ENCODE measurements around the gene SLAMF7.
"Not testable (repeated sequence)": the region's sequence is repeated elsewhere in the genome, so short reads cannot be mapped to it uniquely, and the experiment has no call there.

Gene SLAMF7

DNA sequence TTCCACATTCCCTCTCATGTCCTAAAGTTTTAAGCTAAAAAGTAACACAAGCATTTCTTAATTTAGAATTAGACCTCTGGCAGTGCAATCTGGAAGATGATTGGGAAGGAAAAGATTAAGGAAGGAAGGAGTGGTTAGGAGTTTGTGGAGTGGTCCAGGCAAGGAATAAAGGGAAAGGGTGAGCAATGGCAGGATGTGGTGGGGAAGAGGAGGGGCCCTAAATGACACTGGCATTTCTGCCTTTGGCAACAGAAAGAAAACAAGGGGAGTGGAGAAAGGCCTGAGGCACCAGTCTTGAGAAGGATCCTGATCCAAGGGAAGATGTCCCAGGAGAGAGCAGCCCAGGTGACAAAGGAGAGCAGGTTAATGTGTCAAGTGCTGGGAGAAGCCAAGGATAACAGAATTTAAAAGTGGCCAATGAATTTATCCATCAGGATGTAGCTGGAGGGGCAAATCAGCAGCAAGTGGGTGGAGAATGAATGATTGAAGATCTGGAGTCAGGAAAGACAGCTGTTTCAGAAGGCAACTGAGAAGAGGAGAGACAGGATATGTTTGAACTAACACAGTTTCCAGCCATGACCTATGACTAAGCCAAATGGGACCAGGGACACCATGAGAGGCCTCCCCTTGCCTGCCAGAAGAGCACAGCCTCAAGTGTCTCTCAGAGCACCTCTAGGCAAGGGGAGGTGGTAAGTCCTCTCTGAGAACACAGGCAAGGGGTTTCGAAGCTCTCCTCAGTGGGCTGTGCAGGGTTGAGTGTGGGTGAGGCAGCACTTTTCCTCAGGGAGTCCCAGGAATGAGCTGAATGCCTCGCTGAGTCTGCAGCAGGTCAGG lies 36.1 kb downstream of the SLAMF7 start:
- in situ Hi-C loops (cut with HindIII; ENCODE audit: low pct_unique_long_range_greater_than_20kb, low sequenced_read_pairs), result no loop called here
- TF ChIP-seq JUND (IDR thresholded peaks at IDR 0.05; ENCODE audit: low read depth), result no peak
- DNase-seq (ENCODE audit: low read depth in 1 of 2, low spot score in 1 of 2), result no peak

DNA sequence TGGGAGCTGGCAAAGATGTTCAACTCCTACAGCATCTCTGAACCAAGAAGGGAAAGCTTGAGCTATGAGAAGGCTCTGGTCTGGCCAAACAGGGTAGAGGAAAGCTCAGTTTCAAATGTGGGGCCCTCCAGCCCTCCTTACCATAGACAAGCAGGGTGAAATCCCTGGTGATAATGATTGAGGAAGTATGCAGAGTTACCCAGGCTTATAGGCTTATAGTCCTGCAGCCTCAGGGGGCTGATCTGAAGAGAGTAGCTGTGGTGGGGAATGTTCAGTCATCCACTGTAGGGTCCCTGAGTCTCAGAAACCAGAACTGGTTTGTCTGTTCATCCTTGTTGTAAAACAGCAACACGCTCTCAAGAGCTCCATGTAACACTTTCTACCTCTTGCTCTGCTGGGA lies 37.1 kb downstream of the SLAMF7 start:
- in situ Hi-C loops (cut with HindIII; ENCODE audit: low pct_unique_long_range_greater_than_20kb, low sequenced_read_pairs), result no loop called here
- DNase-seq (ENCODE audit: low read depth in 1 of 2, low spot score in 1 of 2), result no peak
- TF ChIP-seq JUND (IDR thresholded peaks at IDR 0.05; ENCODE audit: low read depth), result no peak

- peak in 1 of 2 experiments; percentile 70 for DNase-seq (ENCODE audit: low read depth in 1 of 2, low spot score in 1 of 2)
- in situ Hi-C loops (cut with HindIII; ENCODE audit: low pct_unique_long_range_greater_than_20kb, low sequenced_read_pairs), result no loop called here
- TF ChIP-seq JUND (IDR thresholded peaks at IDR 0.05; ENCODE audit: low read depth), result no peak
Measured at GRCh38 chr1:160777486-160778089, 38.5 kb downstream of the SLAMF7 start.

DNA sequence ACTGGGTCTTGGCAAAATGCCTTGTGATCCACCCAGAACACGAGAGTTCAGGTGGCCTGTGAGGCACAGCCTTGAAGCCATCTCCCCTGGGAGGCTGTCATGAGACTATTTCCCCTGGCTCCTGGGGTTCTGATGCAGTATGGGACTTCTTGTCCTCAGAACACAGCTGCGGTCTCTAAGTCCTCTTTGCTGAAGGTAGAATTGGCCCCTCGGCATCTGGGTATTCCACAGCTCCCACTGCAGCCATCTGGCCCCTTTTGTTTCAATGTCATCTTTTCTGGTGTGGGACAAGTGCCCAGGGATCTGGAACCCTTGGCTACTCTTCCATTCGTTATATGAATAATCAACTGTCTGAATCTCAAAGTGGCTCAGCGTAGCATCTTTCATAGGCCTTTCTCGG lies 39.9 kb downstream of the SLAMF7 start:
- in situ Hi-C loops (cut with HindIII; ENCODE audit: low pct_unique_long_range_greater_than_20kb, low sequenced_read_pairs), result no loop called here
- no peak for DNase-seq (ENCODE audit: low read depth in 1 of 2, low spot score in 1 of 2)

DNA sequence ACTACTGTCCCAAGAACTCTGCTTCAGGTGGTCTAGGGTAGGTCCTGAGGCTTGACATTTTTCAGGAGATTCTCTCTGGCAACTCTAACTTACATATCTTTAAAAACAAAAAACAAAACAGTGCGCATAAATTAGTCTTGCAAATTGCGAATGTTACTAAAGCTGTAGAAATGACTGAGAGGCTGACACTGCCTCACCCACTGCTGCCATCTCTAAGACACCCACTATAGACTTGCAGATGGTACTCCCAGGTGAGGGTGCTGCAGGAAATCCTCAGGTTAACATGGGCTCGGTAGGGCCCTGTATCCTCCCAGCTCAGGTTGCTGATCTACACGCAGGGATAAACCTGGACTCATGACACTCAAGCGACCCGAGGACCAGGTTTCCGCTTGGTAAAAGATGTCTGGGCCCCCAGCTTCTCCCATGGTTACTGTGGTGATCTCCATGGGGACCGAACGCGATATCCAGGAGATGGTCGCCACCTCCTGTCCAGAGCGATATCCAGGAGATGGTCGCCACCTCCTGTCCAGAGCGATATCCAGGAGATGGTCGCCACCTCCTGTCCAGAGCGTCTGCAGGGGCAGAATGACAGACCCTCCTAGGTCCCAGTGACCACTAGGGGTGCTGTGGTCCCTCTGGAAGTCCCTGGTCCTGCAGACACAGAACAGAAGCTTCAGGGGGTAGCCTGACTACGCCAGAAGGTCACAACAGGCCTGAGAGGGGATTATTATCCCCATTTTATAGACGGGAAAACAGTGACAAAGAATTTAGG lies 40.8 kb downstream of the SLAMF7 start:
- in situ Hi-C loops (cut with HindIII; ENCODE audit: low pct_unique_long_range_greater_than_20kb, low sequenced_read_pairs), result no loop called here
- peak in 1 of 2 experiments; percentile 42 for DNase-seq (ENCODE audit: low read depth in 1 of 2, low spot score in 1 of 2)
- TF ChIP-seq JUND (IDR thresholded peaks at IDR 0.05; ENCODE audit: low read depth), result no peak

More for the DNA sequence above, 39.9 kb downstream of the SLAMF7 start:
- no peak for TF ChIP-seq JUND (IDR thresholded peaks at IDR 0.05; ENCODE audit: low read depth)

GRCh38 chr1:160780398-160780755 lies 41.3 kb downstream of the SLAMF7 start:
- DNase-seq (ENCODE audit: low read depth in 1 of 2, low spot score in 1 of 2), result peak in 1 of 2 experiments; percentile 20
- in situ Hi-C loops (cut with HindIII; ENCODE audit: low pct_unique_long_range_greater_than_20kb, low sequenced_read_pairs), result no loop called here
- TF ChIP-seq JUND (IDR thresholded peaks at IDR 0.05; ENCODE audit: low read depth), result no peak

GRCh38 chr1:160781186-160781766 lies 42.2 kb downstream of the SLAMF7 start:
- TF ChIP-seq JUND (IDR thresholded peaks at IDR 0.05; ENCODE audit: low read depth), result no peak
- peak in 1 of 2 experiments; percentile 31 for DNase-seq (ENCODE audit: low read depth in 1 of 2, low spot score in 1 of 2)
- in situ Hi-C loops (cut with HindIII; ENCODE audit: low pct_unique_long_range_greater_than_20kb, low sequenced_read_pairs), result no loop called here

GRCh38 chr1:160781914-160782689 lies 43.1 kb downstream of the SLAMF7 start:
- TF ChIP-seq JUND (IDR thresholded peaks at IDR 0.05; ENCODE audit: low read depth), result no peak
- DNase-seq (ENCODE audit: low read depth in 1 of 2, low spot score in 1 of 2), result peak in 1 of 2 experiments; percentile 9
- in situ Hi-C loops (cut with HindIII; ENCODE audit: low pct_unique_long_range_greater_than_20kb, low sequenced_read_pairs), result no loop called here

DNA sequence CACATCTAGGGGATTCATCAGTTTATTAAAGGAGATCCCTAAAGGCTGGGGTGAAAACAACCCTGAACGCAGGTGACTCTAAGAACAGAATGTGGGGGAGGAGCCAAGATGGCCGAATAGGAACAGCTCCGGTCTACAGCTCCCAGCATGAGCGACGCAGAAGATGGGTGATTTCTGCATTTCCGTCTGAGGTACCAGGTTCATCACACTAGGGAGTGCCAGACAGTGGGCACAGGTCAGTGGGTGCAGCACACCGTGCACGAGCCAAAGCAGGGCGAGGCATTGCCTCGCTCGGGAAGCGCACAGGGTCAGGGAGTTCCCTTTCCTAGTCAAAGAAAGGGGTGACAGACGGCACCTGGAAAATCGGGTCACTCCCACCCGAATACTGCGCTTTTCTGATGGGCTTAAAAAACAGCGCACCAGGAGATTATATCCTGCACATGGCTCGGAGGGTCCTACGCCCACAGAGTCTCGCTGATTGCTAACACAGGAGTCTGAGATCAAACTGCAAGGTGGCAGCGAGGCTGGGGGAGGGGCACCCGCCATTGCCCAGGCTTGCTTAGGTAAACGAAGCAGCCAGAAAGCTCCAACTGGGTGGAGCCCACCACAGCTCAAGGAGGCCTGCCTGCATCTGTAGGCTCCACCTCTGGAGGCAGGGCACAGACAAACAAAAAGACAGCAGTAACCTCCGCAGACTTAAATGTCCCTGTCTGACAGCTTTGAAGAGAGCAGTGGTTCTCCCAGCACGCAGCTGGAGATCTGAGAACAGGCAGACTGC lies 44.1 kb downstream of the SLAMF7 start:
- DNase-seq (ENCODE audit: low read depth in 1 of 2, low spot score in 1 of 2); in situ Hi-C loops (cut with HindIII; ENCODE audit: low pct_unique_long_range_greater_than_20kb, low sequenced_read_pairs): not testable (repeated sequence)

GRCh38 chr1:160789051-160789701 lies 50.1 kb downstream of the SLAMF7 start:
- no peak for TF ChIP-seq JUND (IDR thresholded peaks at IDR 0.05; ENCODE audit: low read depth)
- in situ Hi-C loops (cut with HindIII; ENCODE audit: low pct_unique_long_range_greater_than_20kb, low sequenced_read_pairs), result no loop called here
- peak in 1 of 2 experiments; percentile 53 for DNase-seq (ENCODE audit: low read depth in 1 of 2, low spot score in 1 of 2)

Data from T47D (cell line).